Measurements from ENCODE around the gene GRP.

Gene GRP

DNA sequence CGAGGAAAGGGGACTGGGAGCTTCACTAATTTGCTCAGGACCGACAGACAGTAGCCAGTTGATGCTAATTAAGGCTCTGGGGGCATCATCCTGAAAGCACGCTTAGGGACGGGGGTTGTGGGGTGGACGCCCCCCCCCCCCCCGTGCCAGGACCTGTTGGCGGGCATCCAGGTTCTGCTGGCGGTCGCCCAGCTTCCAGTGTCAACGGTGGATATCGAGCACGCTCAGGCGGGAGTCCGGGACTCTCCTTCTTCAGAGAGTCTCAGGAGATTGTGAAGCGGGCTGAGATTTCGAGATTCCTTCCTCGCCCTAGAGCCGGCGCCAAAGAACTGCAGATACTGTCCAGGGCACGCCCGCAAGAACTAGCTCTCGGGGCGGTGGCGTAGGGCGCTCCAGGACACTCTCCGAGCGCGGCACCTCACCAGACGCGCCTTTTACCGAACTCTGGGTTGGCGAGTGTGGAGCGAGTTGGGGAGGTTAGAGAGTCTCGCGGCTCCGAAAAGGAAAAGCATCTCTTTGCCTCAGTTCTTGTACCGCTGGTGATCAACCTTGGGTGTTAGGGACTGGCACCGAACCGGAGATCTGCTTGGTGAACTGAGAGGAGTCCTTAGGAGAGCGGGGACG lies 47.7 kb downstream of the GRP start:
- DNase-seq (ENCODE audit: low spot score) = no peak

DNA sequence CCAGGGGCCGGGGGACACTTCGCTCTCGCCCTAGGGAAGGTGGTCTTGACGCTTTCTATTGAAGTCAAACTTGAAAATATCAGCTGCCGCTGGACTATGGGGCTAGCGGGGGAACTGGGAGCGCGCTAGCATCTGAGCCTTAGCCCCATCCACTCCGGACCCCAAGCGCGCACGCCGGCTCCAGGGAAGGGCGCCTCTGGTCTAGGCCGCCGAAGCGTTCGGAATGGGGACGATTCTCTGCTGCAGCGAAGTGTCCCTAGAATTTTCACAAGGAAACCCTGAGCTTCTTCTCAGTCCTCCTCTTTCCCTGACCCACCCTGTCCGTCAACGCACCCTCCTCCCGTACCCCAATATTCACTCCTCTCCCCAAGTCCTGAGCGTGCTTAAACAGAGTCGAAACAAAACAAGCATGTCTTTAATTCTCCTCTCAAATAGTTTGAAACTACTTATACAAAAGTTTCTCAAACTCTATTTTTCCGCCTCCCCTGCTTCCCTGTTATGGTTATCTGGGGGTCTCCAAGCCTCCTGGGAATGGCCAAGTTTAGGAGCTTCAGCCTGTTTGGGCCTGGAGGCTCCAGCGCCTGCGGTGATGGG lies 48.3 kb downstream of the GRP start:
- DNase-seq (ENCODE audit: low spot score) = no peak

GRCh38 chr18:59268721-59269562 lies 49.0 kb downstream of the GRP start:
- no peak for DNase-seq (ENCODE audit: low spot score)

DNA sequence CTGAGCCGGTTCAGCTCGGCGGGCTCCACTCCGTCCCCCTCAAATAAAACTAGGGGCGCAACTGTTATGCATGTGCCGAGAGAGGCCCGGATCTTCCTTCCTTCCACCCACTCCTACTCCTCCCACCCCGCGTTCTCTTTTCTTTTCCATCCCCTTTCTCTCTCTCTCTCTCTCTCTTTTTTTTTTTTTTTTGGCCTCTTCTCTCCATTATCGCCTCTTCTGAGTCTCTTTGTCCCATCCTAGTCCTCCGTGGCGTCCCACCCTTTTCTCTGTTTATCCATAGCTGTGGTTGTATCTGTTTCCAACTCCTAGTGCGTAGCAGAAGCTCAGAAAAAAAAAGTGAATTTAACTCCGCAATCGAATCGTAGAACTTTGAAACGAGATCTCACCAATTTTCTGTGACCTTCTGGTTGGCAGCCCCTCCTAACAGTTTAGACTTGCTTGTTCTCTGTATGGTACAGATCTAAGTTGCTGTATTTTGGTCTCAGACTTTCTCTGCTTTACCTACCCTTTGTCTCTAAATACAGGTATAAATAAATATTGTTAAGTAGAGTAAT lies 49.7 kb downstream of the GRP start:
- DNase-seq (ENCODE audit: low spot score) = no peak

DNA sequence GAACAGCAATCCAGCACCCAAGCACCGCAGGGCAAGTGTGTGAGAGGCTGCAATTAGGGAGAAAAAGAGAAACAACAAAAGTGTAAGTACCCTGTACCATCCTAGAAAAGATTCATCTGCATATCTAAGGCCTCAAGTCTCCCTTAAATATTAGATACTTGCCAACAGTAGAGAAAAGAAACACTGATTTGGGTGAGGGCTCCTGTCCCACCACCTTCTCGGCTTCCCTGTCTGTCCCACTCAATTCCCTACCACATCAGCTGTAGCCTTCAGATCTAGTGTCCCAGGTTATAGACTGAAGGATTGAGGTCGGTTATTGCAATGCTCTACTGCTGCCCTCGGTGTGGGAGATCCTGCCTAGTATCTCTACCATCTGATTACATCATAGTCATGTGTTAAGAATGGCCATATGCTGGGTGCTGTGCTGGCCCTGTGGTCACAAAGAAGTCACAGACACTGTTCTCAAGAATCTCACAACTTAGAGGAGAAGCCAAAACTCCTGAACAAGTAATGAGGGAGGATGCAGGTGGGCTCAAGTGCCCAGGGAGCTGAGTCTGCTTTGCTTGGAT lies 50.8 kb downstream of the GRP start:
- DNase-seq (ENCODE audit: low spot score) = no peak

DNA sequence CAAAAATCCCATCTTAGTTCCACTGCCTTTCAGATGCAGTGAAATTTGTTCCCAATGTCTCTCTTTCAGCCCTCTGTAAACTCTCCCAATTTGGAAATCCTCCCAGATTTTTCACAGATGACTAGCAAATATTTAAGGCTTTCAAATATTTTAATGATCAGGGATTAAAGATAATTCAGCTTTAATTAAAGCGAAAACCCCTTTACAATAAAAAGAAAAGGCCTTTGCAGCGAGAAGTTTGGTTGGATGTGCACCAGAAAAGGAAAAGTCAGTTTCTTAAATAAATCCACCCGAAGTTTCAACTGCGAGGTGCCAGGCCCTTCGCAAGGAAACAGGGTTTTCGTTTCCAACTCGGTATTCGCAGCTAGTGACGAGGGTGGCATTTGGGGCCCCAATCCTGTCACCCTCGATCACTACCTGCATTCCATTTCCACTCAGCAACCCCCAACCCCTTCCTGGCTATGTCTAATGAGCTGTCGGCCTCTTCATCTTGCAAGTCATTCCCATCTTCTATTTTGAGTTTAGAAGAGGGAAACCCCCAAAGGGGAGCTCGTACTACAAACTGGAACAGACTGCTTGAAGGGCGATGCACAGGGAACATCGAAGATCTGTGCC lies 51.8 kb downstream of the GRP start:
- DNase-seq (ENCODE audit: low spot score) = no peak

DNA sequence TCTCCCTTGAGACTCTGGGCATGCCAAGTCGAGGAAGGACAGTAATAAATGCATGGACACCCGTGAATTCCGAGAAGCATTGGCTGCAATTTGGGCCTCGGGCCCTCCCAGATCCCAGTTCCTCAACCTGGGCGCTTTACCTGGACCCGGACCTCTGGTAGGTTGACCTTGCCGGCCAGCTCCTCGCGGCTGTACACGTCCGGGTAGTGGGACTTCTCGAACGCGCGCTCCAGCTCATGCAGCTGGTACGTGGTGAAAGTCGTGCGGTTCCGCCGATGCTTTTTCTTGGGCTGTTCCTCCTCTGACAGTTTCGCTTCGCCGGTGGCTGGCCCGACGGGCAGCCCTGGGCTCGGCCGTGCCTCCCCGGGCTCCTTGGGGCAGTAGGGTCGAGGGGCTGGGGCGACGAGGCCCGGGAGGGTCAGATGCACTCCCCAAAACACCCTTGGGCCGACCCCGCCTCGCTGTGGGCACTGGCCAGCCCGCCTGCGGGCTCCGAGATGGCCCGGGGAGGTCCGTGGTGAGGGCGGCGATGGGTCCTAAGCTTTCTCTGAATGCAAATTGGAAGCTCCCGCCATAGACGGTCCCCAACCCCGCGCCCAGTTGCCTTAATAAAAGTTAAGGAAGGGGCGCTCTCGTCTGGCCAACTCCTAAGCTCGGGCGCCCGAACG lies 52.4 kb downstream of the GRP start:
- DNase-seq (ENCODE audit: low spot score) = no peak

GRCh38 chr18:59272891-59273758 lies 53.2 kb downstream of the GRP start, which contains the start of gene RAX:
RAX (minus strand) TSS chr18:59273454; CDS start chr18:59273206, 248 bp downstream.
- no peak for DNase-seq (ENCODE audit: low spot score)

- DNase-seq (ENCODE audit: low spot score) = no peak
Measured at GRCh38 chr18:59273759-59274532, 54.0 kb downstream of the GRP start.

DNA sequence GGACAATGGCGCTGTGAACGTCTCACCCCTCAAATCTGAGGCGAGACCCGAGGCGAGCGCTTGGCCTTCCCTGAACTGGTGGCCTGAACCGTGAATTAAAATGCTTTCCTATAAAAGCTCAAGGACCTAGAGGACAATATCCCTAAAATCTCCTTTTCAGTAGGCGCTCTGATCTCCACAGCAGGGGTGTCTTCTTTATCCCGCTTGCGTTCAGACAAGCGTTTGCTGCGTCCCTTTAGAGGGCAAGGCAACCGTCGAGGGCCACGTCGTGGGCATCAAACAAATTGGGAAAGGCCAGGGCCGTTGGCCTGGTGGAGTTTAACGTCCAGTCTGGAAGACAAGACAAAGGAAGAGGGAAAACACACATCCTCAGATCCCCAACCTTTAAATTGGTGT lies 54.6 kb downstream of the GRP start:
- DNase-seq (ENCODE audit: low spot score) = no peak

DNA sequence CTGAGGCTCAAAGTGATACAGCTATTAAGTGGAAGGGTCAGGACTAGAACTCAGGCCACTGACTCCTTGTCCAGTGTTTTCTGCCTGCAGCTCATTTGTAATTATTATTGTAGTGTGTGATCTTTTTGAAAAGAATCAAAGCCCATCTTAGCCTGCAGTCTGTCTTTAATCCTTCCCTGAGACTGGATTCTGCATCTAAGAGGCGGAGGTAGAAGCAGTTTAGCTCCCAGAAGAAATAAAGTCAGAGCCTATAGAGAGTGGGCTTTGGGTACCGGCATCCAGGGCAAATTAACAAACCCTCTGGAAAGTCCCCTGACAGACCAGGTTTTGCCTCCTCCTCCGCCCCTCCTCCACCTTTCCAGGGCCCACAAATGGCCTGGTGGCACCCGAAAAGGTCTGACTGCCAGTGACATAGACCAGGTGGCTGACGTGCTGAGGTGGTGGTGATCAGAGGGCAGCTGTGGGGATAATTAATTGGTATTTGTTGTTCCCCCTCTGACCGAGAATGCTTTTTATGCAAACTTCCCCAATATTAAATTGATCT lies 55.5 kb downstream of the GRP start:
- DNase-seq (ENCODE audit: low spot score) = no peak

GRCh38 chr18:59276047-59276446 lies 56.1 kb downstream of the GRP start:
- no peak for DNase-seq (ENCODE audit: low spot score)

DNA sequence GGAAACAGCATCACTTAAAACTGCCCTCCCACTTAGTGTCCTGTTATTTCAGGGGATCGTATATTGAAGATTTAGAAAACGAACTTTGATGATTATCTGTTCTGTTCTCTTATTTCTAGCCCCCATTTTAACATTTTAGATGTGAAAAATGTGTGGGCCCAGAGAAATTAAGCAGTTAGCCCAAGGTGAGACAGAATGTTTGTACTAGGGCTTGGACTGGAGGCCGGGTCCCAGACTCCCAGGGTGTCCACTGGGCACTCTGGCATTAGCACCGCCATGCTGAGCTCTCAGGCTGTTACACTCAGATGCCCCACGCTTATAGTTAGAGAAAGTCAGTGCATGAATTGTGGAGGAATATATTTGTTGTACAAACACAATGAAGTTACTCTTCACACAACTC lies 58.8 kb downstream of the GRP start:
- DNase-seq (ENCODE audit: low spot score) = no peak

DNA sequence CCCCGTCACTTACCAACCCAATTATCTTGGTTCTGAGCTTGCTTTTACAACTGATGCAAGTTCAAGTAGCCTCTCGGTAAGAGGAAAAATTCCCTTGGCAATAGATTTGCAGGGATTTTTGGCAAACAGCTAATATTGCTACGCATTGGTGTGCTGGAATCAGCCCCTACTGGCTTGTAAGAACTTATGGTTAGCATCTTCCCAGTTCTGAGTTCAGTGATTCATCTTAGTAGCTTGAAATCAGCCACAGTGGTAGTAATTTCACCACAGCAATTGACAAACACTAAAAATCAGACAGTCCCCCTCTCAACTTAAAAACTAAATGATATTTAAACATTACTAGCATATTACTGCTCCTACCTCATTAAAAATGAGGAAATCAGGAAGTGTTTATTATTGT lies 59.2 kb downstream of the GRP start:
- DNase-seq (ENCODE audit: low spot score) = no peak

DNA sequence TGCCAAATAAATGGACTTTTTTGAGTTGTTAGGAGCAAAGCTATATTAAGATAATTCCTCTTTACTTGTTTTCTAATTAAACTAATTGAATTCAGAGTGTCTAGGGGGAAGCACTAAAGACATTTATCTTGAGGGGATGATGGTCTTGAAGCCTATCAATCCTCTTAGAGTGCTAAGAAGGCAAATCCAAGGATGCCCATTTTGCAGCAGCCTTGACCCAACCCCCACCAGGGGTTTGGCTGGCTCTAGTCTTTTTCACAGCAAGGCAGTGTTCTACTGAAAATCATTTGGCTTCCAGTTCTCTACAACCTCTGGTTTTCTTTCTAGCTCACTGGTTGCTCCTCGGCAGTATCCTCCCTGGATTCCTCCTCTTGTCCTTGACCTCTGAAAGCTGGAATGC lies 59.8 kb downstream of the GRP start:
- DNase-seq (ENCODE audit: low spot score) = no peak

All from CD4-positive, alpha-beta T cell treated with Interleukin-15 for 4 hours (primary cell).